WTC11 (cell line): ENCODE results near the gene RERG.

Experiments used
- CTCF ChIP-seq: fragments of 200-600 bp; IDR thresholded peaks from 2 replicates; pipeline ENCODE4 v1.8.0; 2022; ENCODE audit warnings: antibody characterized with exemption
- ESRRA ChIP-seq: sonication (generic); formaldehyde crosslinking; IDR thresholded peaks from 2 replicates; pipeline ENCODE4 v1.8.1; 2022; ENCODE audit warnings: mild to moderate bottlenecking, missing genetic modification reagents, borderline replicate concordance
- IRF2 ChIP-seq: sonication (generic); formaldehyde crosslinking; IDR thresholded peaks from 2 replicates; pipeline ENCODE4 v1.8.0; 2022; ENCODE audit warnings: low read depth, missing genetic modification reagents, borderline replicate concordance
- TCF7 ChIP-seq: sonication (generic); formaldehyde crosslinking; IDR thresholded peaks from 2 replicates; pipeline ENCODE4 v1.8.0; 2022; ENCODE audit warnings: mild to moderate bottlenecking, low read depth, missing genetic modification reagents, moderate library complexity
- USF2 ChIP-seq: sonication (generic); formaldehyde crosslinking; IDR thresholded peaks from 2 replicates; pipeline ENCODE4 v1.8.1; 2023; ENCODE audit warnings: mild to moderate bottlenecking, missing genetic modification reagents, moderate library complexity
- ZBTB43 ChIP-seq: sonication (generic); formaldehyde crosslinking; IDR thresholded peaks from 2 replicates; pipeline ENCODE4 v1.8.1; 2023; ENCODE audit warnings: mild to moderate bottlenecking, missing genetic modification reagents
- TF ChIP-seq, protein P1 (sequence below): sonication (generic); formaldehyde crosslinking; IDR thresholded peaks from 2 replicates; pipeline ENCODE4 v1.8.1; 2022; ENCODE audit warnings: low read depth, missing genetic modification reagents, borderline replicate concordance

GRCh38 chr12:15090441-15090840 is 130.8 kb downstream of the RERG start:
- TF ChIP-seq, protein P1, sequence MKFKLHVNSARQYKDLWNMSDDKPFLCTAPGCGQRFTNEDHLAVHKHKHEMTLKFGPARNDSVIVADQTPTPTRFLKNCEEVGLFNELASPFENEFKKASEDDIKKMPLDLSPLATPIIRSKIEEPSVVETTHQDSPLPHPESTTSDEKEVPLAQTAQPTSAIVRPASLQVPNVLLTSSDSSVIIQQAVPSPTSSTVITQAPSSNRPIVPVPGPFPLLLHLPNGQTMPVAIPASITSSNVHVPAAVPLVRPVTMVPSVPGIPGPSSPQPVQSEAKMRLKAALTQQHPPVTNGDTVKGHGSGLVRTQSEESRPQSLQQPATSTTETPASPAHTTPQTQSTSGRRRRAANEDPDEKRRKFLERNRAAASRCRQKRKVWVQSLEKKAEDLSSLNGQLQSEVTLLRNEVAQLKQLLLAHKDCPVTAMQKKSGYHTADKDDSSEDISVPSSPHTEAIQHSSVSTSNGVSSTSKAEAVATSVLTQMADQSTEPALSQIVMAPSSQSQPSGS: no peak
- TF ChIP-seq USF2 (CRISPR knock-in tag): no peak
- TF ChIP-seq TCF7: no peak
- TF ChIP-seq ZBTB43 (CRISPR knock-in tag): no peak
- TF ChIP-seq CTCF: no peak
- no peak for TF ChIP-seq ESRRA (CRISPR knock-in tag)
- TF ChIP-seq IRF2 (CRISPR knock-in tag): no peak
